Body of pancreas (tissue), 4 donors: ENCODE results near the gene APBA2.

Experiments
- POLR2A ChIP-seq, 3 donors: fragments of 450-650 bp; IDR thresholded peaks; one replicate each; pipeline ENCODE4 v1.6.1; 2016; ENCODE audit warnings: antibody characterized with exemption in 3 of 3, mild to moderate bottlenecking in 2 of 3
- TF ChIP-seq, protein P1 (sequence below), 7 experiments: fragments of 450-650 bp in 4 of 7; fragments of 200-600 bp in 3 of 7; sonication (generic) in 3 of 7; IDR thresholded peaks; one replicate each; pipeline ENCODE4 v1.5.1; 2016 to 2019; ENCODE audit warnings: antibody characterized with exemption in 7 of 7

DNA sequence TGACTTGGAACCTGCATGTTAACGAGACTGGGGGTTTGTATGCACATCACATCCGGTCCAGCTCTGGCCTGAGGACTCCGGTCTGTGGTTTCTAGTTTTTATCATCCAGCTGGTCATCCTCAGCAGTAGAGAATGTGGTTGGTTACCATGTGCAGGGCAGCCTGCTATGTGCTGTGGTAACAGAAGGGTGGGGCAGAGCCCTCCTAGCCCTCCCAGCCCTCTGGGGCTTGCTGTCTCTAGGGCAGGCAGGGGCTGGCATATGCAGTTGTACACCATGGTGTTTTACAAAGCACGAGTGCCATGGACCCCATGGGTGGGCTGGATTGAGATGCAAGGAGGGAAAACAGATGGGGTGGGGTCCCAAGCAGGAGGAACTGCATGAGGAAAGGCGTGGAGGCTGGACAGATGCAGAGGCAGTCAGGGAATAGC lies 70.2 kb downstream of the APBA2 start:
- TF ChIP-seq, protein P1, sequence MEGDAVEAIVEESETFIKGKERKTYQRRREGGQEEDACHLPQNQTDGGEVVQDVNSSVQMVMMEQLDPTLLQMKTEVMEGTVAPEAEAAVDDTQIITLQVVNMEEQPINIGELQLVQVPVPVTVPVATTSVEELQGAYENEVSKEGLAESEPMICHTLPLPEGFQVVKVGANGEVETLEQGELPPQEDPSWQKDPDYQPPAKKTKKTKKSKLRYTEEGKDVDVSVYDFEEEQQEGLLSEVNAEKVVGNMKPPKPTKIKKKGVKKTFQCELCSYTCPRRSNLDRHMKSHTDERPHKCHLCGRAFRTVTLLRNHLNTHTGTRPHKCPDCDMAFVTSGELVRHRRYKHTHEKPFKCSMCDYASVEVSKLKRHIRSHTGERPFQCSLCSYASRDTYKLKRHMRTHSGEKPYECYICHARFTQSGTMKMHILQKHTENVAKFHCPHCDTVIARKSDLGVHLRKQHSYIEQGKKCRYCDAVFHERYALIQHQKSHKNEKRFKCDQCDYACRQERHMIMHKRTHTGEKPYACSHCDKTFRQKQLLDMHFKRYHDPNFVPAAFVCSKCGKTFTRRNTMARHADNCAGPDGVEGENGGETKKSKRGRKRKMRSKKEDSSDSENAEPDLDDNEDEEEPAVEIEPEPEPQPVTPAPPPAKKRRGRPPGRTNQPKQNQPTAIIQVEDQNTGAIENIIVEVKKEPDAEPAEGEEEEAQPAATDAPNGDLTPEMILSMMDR (IDR thresholded peaks at IDR 0.05): no peak
- TF ChIP-seq POLR2A (IDR thresholded peaks at IDR 0.05): no peak
